Heart left ventricle (tissue), 13 donors: ENCODE results near the gene REXO1.

Experiments
- POLR2A ChIP-seq, 2 donors: fragments of 450-650 bp; IDR thresholded peaks; one replicate each; pipeline ENCODE4 v1.6.1; 2017; ENCODE audit warnings: antibody characterized with exemption in 2 of 2, mild to moderate bottlenecking in 2 of 2, moderate library complexity in 2 of 2
- TF ChIP-seq, protein P1 (sequence below), 12 donors: fragments of 200-600 bp; sonication (generic) in 4 of 12; IDR thresholded peaks; one replicate each; pipeline versions ENCODE4 v1.5.0 to v1.8.0; 2018 to 2022; ENCODE audit warnings: antibody characterized with exemption in 12 of 12, mild to moderate bottlenecking in 5 of 12
- donor health status: ischemic (EF 13 %, LVEDD 7.1; RV severe dilation, severe dysfunction).
- donor health status: DM: no; HTN: yes; CAD: no.
- donor health status: DM: no; HTN: no; CAD: no.
- donor health status: ischemic (EF 25% LVEDD 6.9; RV normal size, moderate dysfunction).
- donor health status: ischemic (EF 25% LVEDD 5.7; RV mildly dilated, moderate dysfunction).
- donor health status: ischemic (EF 35%, LVEDD 5.7; RV mildly dilated, moderate dysfunction).
- donor health status: nonischemic (EF 11% LVEDD 7.7; RV severe dilation, severe dysfunction).
- donor health status: DM: yes; HTN: yes; CAD: no.
- donor health status: PGD.
- donor health status: ischemic (EF 29% LVEDD 5.4; RV normal size, mild dysfunction).
- donor health status: nonischemic (EF 23%, LVEDD 6.1; RV moderate dilation, normal function).

GRCh38 chr19:1829958-1830357 is 18.3 kb downstream of the REXO1 start:
- TF ChIP-seq, protein P1, sequence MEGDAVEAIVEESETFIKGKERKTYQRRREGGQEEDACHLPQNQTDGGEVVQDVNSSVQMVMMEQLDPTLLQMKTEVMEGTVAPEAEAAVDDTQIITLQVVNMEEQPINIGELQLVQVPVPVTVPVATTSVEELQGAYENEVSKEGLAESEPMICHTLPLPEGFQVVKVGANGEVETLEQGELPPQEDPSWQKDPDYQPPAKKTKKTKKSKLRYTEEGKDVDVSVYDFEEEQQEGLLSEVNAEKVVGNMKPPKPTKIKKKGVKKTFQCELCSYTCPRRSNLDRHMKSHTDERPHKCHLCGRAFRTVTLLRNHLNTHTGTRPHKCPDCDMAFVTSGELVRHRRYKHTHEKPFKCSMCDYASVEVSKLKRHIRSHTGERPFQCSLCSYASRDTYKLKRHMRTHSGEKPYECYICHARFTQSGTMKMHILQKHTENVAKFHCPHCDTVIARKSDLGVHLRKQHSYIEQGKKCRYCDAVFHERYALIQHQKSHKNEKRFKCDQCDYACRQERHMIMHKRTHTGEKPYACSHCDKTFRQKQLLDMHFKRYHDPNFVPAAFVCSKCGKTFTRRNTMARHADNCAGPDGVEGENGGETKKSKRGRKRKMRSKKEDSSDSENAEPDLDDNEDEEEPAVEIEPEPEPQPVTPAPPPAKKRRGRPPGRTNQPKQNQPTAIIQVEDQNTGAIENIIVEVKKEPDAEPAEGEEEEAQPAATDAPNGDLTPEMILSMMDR (IDR thresholded peaks at IDR 0.05): no peak
- no peak for TF ChIP-seq POLR2A (IDR thresholded peaks at IDR 0.05)
